Stimulated activated CD4-positive, alpha-beta T cell treated with anti-CD3 and anti-CD28 coated beads, Interleukin-15, amount 100 ng/mL, for 48 hours (primary cell): Measurements from ENCODE around the gene COMMD2.

Experiments used
- DNase-seq, 2 donors: peaks; one replicate each; pipeline ENCODE4 v3.0.0-alpha.2; 2020; ENCODE audit warnings: low read depth in 2 of 2

The COMMD2 gene

DNA sequence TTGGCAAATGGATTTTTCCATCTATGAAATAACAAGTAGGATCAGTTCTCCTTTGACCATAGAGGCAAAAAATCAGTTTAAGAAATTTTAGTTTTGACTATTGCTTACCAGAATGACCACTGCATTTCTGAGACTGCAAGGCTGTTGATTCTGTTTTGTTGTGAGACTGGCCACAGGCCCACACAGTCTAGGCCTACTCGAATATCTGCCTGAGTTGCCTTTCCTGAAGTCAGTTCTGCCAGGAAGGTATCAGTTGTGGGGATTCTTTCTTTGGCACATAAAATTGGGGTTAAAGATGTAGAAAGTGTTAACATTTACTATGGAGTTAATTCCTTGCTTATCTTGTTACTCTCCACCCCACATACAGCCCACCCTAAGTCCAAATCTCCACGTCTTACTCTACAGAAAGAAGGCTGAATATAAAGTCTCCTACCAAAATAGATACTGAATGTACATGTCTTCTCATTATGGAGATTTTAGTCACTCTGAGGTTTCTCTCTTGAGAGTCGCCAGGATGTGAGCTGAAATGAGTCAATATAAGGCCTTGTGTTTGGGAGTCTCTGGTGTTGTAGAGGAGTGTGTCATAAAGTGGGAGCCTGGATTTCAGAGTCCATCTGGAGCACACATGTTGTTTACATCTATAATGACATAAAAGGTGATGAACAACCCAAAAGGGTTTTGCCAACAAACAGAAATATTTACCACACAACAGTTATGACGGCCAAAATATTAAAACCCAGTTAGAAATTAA lies 49.4 kb downstream of the COMMD2 start:
- no peak for DNase-seq

DNA sequence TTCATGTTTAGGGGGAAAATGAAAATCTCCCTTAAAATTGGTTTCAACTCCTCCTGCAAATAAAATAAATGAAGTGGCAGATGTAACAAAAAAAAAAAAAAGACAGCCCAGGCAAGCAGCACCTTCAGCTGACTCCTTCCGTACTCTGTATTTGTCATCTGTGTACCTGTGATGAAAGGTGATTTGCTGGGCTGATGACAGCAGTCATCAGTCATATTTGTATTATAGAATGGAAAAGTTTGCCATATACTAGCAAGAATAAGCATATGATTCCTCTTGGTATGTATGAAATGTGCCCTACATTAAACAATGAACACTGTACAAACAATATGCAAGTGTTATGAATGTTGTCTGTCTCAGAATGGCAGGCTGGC lies 50.3 kb downstream of the COMMD2 start:
- no peak for DNase-seq

DNA sequence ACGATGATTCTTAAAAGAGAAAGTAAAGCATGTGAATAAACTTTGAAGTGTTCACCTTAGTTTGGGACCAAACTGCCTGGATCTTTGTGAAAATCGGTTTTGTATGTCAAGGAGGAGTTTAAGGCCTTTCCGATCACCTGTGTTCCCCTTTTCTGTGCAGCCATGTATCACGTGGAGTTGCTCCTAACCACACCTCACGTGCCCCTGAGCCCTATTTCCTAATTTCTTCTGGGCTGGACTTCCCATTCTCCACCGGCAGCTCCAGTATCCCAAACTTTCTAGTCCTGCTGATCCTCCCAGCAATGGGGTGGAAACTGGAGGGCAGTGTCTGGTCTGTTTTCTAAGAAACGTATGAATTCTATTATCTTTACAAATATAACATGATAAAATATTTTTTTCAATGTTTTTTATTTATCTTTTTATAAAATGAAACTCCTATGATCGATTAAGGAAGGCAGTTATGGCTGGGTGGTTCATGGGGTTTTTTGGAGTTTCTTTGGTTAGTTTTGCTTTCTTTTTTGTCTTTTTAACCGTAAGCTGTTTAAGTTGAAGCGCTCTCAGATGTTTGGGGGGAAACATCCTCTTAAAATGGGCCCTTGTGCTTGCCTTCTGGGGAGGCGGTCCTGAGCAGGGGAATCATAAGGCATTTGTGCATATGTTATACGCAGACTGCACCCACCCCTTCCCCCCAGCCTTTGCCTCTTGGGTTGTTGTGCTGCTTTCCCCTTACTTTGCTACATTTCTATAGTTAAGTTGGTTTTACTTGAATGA lies 50.9 kb downstream of the COMMD2 start:
- DNase-seq, result no peak
